H9 (cell line): ENCODE data around the gene MDK. TPM values are rescaled to one million over a fixed set of nuclear protein-coding genes. Genes with fewer than 3 reads are reported as not detected.

ENCODE experiments used
- DNase-seq: peaks from one replicate; pipeline ENCODE4 v3.0.0-alpha.2; 2017
- H2AFZ ChIP-seq: one replicate; pipeline ENCODE4 v1.6.1; 2013; ENCODE audit warnings: mild to moderate bottlenecking, low read length, control low read depth, moderate library complexity
- H2AK5ac ChIP-seq: 2 replicates; pipeline ENCODE4 v1.6.1; 2013; ENCODE audit warnings: low read length, control low read depth, mixed read lengths; ENCODE audit not compliant: insufficient read length
- H2BK120ac ChIP-seq: one replicate; pipeline ENCODE4 v1.6.1; 2013; ENCODE audit warnings: low read depth, mild to moderate bottlenecking, low read length, control low read depth, inconsistent platforms; ENCODE audit not compliant: poor library complexity, severe bottlenecking
- H2BK12ac ChIP-seq: 2 replicates; pipeline ENCODE4 v1.6.1; 2013; ENCODE audit warnings: low read length, control low read depth, mixed read lengths, low read depth; ENCODE audit not compliant: insufficient read length
- H2BK15ac ChIP-seq: 2 replicates; pipeline ENCODE4 v1.6.1; 2013; ENCODE audit warnings: low read depth, low read length, control low read depth
- H2BK20ac ChIP-seq: one replicate; pipeline ENCODE4 v1.6.1; 2013; ENCODE audit warnings: low read depth, mild to moderate bottlenecking, low read length, control low read depth, inconsistent platforms; ENCODE audit not compliant: poor library complexity, severe bottlenecking
- H2BK5ac ChIP-seq: 2 replicates; pipeline ENCODE4 v1.6.1; 2013; ENCODE audit warnings: low read length, control low read depth, mixed read lengths; ENCODE audit not compliant: insufficient read length
- H3K14ac ChIP-seq: 2 replicates; pipeline ENCODE4 v1.6.1; 2013; ENCODE audit warnings: low read length, control low read depth; ENCODE audit not compliant: insufficient read depth
- H3K18ac ChIP-seq: 2 replicates; pipeline ENCODE4 v1.6.1; 2013; ENCODE audit warnings: low read depth, mild to moderate bottlenecking, mixed read lengths, low read length, control low read depth; ENCODE audit not compliant: insufficient read length
- H3K23ac ChIP-seq: 2 replicates; pipeline ENCODE4 v1.6.1; 2013; ENCODE audit warnings: low read length, control low read depth, mixed read lengths, low read depth; ENCODE audit not compliant: insufficient read length
- H3K23me2 ChIP-seq: 2 replicates; pipeline ENCODE4 v1.6.1; 2013; ENCODE audit warnings: low read depth, mild to moderate bottlenecking, mixed read lengths, low read length, control low read depth; ENCODE audit not compliant: insufficient read length, poor library complexity, severe bottlenecking
- H3K27ac ChIP-seq: 2 replicates; pipeline ENCODE4 v1.5.1; 2013; ENCODE audit warnings: low read length, control low read depth, mixed read lengths, low read depth; ENCODE audit not compliant: insufficient read length
- H3K27me3 ChIP-seq: 2 replicates; pipeline ENCODE4 v1.6.1; 2013; ENCODE audit warnings: low read length, control low read depth, inconsistent platforms; ENCODE audit not compliant: insufficient read depth
- H3K4ac ChIP-seq: 2 replicates; pipeline ENCODE4 v1.6.1; 2013; ENCODE audit warnings: low read depth, mild to moderate bottlenecking, control low read depth, inconsistent platforms, low read length, moderate library complexity
- H3K4me1 ChIP-seq: 2 replicates; pipeline ENCODE4 v1.6.1; 2013; ENCODE audit warnings: low read length, control low read depth, inconsistent platforms; ENCODE audit not compliant: insufficient read depth
- H3K4me2 ChIP-seq: 2 replicates; pipeline ENCODE4 v1.6.1; 2013; ENCODE audit warnings: low read length, control low read depth, mixed read lengths; ENCODE audit not compliant: insufficient read length, insufficient read depth
- H3K56ac ChIP-seq: 2 replicates; pipeline ENCODE4 v1.6.1; 2013; ENCODE audit warnings: low read depth, mild to moderate bottlenecking, mixed read lengths, low read length, control low read depth; ENCODE audit not compliant: insufficient read length
- H3K79me1 ChIP-seq: 2 replicates; pipeline ENCODE4 v1.6.1; 2013; ENCODE audit warnings: low read depth, mild to moderate bottlenecking, moderate library complexity, low read length, control low read depth, inconsistent platforms; ENCODE audit not compliant: insufficient read depth, poor library complexity, severe bottlenecking
- H3K79me2 ChIP-seq: 2 replicates; pipeline ENCODE4 v1.6.1; 2013; ENCODE audit warnings: low read length, control low read depth, inconsistent platforms; ENCODE audit not compliant: insufficient read depth
- H3K9ac ChIP-seq: 2 replicates; pipeline ENCODE4 v1.6.1; 2013; ENCODE audit warnings: low read length, control low read depth, mixed read lengths; ENCODE audit not compliant: insufficient read length; ENCODE audit errors: extremely low read depth
- H3K9me3 ChIP-seq: one replicate; pipeline ENCODE4 v1.6.1; 2013; ENCODE audit warnings: low read depth, low read length, inconsistent platforms; ENCODE audit not compliant: control insufficient read depth
- H3T11ph ChIP-seq: one replicate; pipeline ENCODE4 v1.6.1; 2013; ENCODE audit warnings: mild to moderate bottlenecking, low read length, control low read depth, inconsistent platforms
- H4K20me1 ChIP-seq: one replicate; pipeline ENCODE4 v1.6.1; 2013; ENCODE audit not compliant: control insufficient read depth, insufficient read length, insufficient read depth
- H4K5ac ChIP-seq: 2 replicates; pipeline ENCODE4 v1.6.1; 2013; ENCODE audit warnings: low read depth, mild to moderate bottlenecking, mixed read lengths, low read length, control low read depth; ENCODE audit not compliant: insufficient read length
- H4K8ac ChIP-seq: replicated peaks from 2 replicates; pipeline ENCODE4 v1.6.1; 2013; ENCODE audit warnings: low read length, control low read depth, mixed read lengths, low read depth; ENCODE audit not compliant: insufficient read length
- H4K91ac ChIP-seq: 2 replicates; pipeline ENCODE4 v1.6.1; 2013; ENCODE audit warnings: low read depth, mild to moderate bottlenecking, moderate library complexity, mixed read lengths, low read length, control low read depth; ENCODE audit not compliant: insufficient read length
- H3K27ac Mint-ChIP-seq, 3 experiments: 2 replicates in 2 of 3; 3 replicates in 1 of 3; pipeline ENCODE4 v1.8.0; 2020 to 2021; ENCODE audit warnings: mixed read lengths in 3 of 3, mild to moderate bottlenecking in 1 of 3, moderate library complexity in 1 of 3
- H3K27me3 Mint-ChIP-seq: 2 replicates; pipeline ENCODE4 v1.8.0; 2021; ENCODE audit warnings: low read depth, mild to moderate bottlenecking, moderate library complexity, mixed read lengths
- H3K36me3 Mint-ChIP-seq, 3 experiments: 2 replicates in 2 of 3; 3 replicates in 1 of 3; pipeline ENCODE4 v1.8.0; 2020 to 2021; ENCODE audit warnings: low read depth in 3 of 3, mixed read lengths in 3 of 3; ENCODE audit not compliant: insufficient read depth in 1 of 3
- H3K4me1 Mint-ChIP-seq, 2 experiments: 2 replicates each; pipeline ENCODE4 v1.8.0; 2020; ENCODE audit warnings: mixed read lengths in 2 of 2
- H3K4me3 Mint-ChIP-seq, 2 experiments: 2 replicates in 1 of 2; 3 replicates in 1 of 2; pipeline ENCODE4 v1.8.0; 2020 to 2021; ENCODE audit warnings: mild to moderate bottlenecking in 2 of 2, mixed read lengths in 2 of 2, moderate library complexity in 1 of 2
- H3K9me3 Mint-ChIP-seq, 2 experiments: 2 replicates in 1 of 2; 3 replicates in 1 of 2; pipeline ENCODE4 v1.8.0; 2020; ENCODE audit warnings: mild to moderate bottlenecking in 2 of 2, mixed read lengths in 2 of 2, moderate library complexity in 1 of 2
- WGBS: extraction: QIAGEN DNeasy Blood & Tissue Kit; methylation state at CpG from one replicate; pipeline ENCODE4 v1.1.7; 2013; ENCODE audit warnings: missing lambda C conversion rate, low lambda C conversion rate, mixed read lengths; ENCODE audit not compliant: insufficient read length; ENCODE audit errors: extremely low coverage; 5-methylcytosine and 5-hydroxymethylcytosine counted together
- total RNA-seq: library from RNA; stranded (reverse); gene quantifications from 2 replicates; pipeline ENCODE4 v1.2.1, GENCODE V29; 2021
- TF ChIP-seq, protein P1 (sequence below): fragments of 200-600 bp; sonication (generic); conservative IDR thresholded peaks from 3 replicates; pipeline ENCODE4 v1.8.0; 2021; ENCODE audit warnings: antibody characterized with exemption, mild to moderate bottlenecking

The MDK gene
- total RNA-seq, 1 experiment from 2014 or later: 392 TPM

DNA sequence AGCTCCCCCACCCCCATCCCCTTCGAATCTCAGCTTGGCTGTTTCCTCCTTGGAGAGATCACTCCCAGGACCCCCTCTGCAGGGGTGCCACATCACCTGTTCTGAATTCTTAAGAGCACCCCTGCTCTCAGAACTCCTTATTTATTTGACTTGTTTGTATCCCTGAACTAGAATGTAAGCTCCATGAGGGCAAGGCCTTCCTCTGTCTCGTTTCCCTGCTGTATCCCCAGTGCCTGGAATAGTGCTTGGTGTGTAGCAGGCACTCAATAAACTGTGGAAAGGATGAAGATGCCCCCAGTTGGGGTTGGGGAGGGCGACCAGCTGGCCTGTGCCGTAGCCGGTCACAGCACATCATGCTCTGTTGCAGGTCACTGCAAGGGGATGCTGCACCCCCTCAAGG is 3.6 kb upstream of the MDK start:
- no peak overlapping the region for H3K4ac ChIP-seq
- H3K79me1 ChIP-seq: no peaks in the 10 kb centered on the region
- H4K8ac ChIP-seq: no peak overlapping the region
- H3K9ac ChIP-seq: no peak overlapping the region
- H4K20me1 ChIP-seq: no peaks in the 10 kb centered on the region
- peaks cover 8% of the 10 kb centered on the region for H3K23me2 ChIP-seq
- H3K4me1 Mint-ChIP-seq: peaks cover 6 to 10% of the 10 kb centered on the region in 2 experiments
- H3K9me3 Mint-ChIP-seq: no peaks in the 10 kb centered on the region; a peak in 1 of 5 replicates
- H3T11ph ChIP-seq: no peak overlapping the region
- H3K27me3 ChIP-seq: no peaks in the 10 kb centered on the region
- H2BK5ac ChIP-seq: no peak overlapping the region
- no CpG with 5 or more reads among the region's 5 CpGs for WGBS
- H4K91ac ChIP-seq: no peak overlapping the region
- no peaks in the 10 kb centered on the region for H3K79me2 ChIP-seq
- H2AFZ ChIP-seq: no peak overlapping the region
- no peaks in the 10 kb centered on the region for H3K9me3 ChIP-seq
- H2BK15ac ChIP-seq: no peak overlapping the region
- no peak overlapping the region for H2BK120ac ChIP-seq
- no peak overlapping the region for H3K4me3 Mint-ChIP-seq
- H2AK5ac ChIP-seq: no peak overlapping the region
- H3K23ac ChIP-seq: no peak overlapping the region
- H3K27ac Mint-ChIP-seq: 0 out of 7 replicates have a peak overlapping the region, but pooled peaks of 1 of the 3 experiments have one; percentile 59
- no peak overlapping the region for H2BK12ac ChIP-seq
- DNase-seq: no peak
- no peak overlapping the region for H3K27ac ChIP-seq
- TF ChIP-seq, protein P1, sequence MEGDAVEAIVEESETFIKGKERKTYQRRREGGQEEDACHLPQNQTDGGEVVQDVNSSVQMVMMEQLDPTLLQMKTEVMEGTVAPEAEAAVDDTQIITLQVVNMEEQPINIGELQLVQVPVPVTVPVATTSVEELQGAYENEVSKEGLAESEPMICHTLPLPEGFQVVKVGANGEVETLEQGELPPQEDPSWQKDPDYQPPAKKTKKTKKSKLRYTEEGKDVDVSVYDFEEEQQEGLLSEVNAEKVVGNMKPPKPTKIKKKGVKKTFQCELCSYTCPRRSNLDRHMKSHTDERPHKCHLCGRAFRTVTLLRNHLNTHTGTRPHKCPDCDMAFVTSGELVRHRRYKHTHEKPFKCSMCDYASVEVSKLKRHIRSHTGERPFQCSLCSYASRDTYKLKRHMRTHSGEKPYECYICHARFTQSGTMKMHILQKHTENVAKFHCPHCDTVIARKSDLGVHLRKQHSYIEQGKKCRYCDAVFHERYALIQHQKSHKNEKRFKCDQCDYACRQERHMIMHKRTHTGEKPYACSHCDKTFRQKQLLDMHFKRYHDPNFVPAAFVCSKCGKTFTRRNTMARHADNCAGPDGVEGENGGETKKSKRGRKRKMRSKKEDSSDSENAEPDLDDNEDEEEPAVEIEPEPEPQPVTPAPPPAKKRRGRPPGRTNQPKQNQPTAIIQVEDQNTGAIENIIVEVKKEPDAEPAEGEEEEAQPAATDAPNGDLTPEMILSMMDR: no peak
- no peak overlapping the region for H2BK20ac ChIP-seq
- no peak overlapping the region for H3K18ac ChIP-seq
- H3K36me3 Mint-ChIP-seq: peaks cover 13 to 41% (median 37%) of the 10 kb centered on the region in 3 experiments; a peak in 6 of 7 replicates
- no peak overlapping the region for H3K14ac ChIP-seq
- no peak overlapping the region for H3K56ac ChIP-seq
- H3K27me3 Mint-ChIP-seq: no peaks in the 10 kb centered on the region
- H3K4me2 ChIP-seq: no peak overlapping the region
- 0 out of 2 replicates have a peak, but pooled peaks cover 1% of the 10 kb centered on the region for H3K4me1 ChIP-seq
- H4K5ac ChIP-seq: no peak overlapping the region
